Activated CD4-positive, alpha-beta T cell treated with anti-CD3 and anti-CD28 coated beads, Interleukin-2, Interleukin-4, amounts not matched to agents 100 ng/mL and 50 ng/mL, durations not matched to agents 16 hours and 8 hours (primary cell): Measurements from ENCODE around the gene MOB4.

Source experiments
- DNase-seq: peaks from one replicate; pipeline ENCODE4 v3.0.0-alpha.2; 2020; ENCODE audit warnings: low spot score

The MOB4 gene

GRCh38 chr2:197591339-197592072, 75.6 kb downstream of the MOB4 start:
- DNase-seq = no peak

- no peak for DNase-seq
These were observed 80.9 kb downstream of the MOB4 start for GRCh38 chr2:197596766-197597165.

GRCh38 chr2:197597166-197597565, 81.3 kb downstream of the MOB4 start:
- no peak for DNase-seq

- no peak for DNase-seq
These were observed 82.6 kb downstream of the MOB4 start for GRCh38 chr2:197598450-197598849.

GRCh38 chr2:197599285-197599965, 83.6 kb downstream of the MOB4 start:
- DNase-seq = peak; percentile 32

GRCh38 chr2:197600306-197600705, 84.4 kb downstream of the MOB4 start:
- no peak for DNase-seq

- DNase-seq = no peak
These were observed 85.9 kb downstream of the MOB4 start for GRCh38 chr2:197601726-197602125.
